Activated CD4-positive, alpha-beta T cell treated with anti-CD3 and anti-CD28 coated beads, Interleukin-2, amount 50 U/mL, for 16 hours (primary cell): ENCODE results near the gene STX8.
A peak's percentile ranks its signal among the peaks of the same experiment; 100 is the strongest.
"Not testable (repeated sequence)": the region's sequence is repeated elsewhere in the genome, so short reads cannot be mapped to it uniquely, and the experiment has no call there.

Experiments used
- DNase-seq: peaks from one replicate; pipeline ENCODE4 v3.0.0-alpha.2; 2020

The STX8 gene

DNA sequence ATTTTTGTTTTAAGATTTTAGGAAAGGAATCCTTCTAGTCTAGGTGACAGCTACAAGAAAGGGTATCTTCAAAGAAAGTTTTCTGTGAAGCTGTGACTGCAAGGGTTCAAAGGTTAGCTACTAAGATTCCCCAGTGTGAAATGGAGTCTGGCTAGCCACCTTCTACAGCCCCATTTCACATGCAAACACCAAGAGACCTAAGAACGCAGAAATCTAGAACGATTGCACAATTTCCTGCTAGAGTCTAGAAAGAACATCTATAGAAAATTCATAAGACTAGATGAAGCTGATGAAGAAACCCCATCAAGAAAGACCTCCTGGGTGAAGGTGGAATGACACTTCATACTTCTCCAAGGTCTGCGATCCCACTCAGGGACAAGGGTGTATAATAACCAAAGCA lies 77.1 kb downstream of the STX8 start:
- no peak for DNase-seq

DNA sequence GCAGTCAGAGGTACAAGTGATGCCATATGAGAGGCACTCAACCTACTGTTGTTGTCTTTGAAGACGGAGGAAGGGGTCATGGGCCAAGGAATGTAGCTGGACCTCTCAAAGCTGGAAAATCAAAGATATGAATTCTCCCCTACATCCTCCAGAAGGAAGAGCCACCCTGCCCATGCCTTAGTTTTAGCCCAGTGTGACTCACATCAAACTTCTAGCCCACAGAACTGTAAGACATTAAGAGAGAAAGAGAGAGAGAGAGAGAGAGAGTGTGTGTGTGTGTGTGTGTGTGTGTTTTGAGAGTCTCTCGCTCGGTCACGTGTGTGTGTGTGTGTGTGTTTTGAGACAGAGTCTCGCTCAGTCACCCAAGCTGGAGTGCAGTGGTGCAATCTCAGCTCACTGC lies 87.1 kb downstream of the STX8 start:
- no peak for DNase-seq

DNA sequence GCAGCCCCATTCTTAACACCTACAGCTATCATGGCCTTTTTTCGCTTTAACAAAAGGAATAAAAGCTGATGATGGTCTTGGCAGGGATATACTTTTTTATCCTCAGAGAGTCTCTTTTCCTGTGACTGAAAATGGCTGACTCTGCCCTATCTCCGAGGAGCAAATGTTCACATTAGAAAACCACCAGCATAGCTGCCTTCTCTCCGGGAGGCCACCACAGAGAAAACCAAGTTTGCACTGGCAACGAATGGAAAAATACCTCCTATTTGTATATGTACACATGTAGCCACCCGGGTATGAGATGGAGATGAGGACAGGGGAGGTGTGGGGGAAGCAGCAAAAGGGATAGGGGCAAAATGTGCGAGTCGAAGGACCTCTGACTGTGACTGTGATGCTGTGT lies 88.2 kb downstream of the STX8 start:
- DNase-seq: no peak

DNA sequence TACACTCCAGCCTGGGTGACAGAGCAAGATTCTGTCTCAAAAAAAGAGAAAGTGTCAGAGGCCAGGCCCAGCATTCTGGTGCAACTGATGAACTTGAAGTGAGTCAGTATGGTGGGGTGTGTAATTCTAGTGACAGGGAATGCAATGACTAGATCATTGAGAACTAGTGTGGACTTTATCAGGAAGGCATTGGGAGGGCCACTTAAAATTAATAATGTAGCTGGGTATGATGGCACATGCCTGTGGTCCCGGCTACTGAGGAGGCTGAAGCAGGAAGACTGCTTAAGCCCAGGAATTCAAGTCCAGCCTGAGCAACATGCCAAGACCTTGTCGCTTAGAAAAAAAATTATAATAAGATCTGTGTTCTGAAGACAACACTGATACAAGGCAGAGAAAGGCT lies 90.8 kb downstream of the STX8 start:
- no peak for DNase-seq

DNA sequence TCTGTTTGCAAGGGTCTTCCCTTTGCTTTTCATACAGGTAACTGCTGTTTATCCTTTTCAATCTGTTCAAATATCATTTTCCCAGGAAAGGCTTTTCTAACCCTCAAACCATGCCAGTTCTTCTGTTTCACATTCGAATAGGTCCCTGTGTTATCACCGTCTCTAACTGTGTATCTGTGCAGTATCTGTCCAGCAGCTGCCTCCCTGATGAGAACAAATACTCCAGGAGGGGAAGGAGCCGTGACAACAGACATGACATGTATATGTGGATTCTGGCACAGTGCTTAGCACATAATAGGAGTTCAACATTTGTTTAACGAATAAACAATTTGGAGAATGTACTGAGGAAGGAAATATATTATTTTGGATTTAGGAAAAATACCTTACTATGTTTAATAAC lies 95.7 kb downstream of the STX8 start:
- DNase-seq: no peak

DNA sequence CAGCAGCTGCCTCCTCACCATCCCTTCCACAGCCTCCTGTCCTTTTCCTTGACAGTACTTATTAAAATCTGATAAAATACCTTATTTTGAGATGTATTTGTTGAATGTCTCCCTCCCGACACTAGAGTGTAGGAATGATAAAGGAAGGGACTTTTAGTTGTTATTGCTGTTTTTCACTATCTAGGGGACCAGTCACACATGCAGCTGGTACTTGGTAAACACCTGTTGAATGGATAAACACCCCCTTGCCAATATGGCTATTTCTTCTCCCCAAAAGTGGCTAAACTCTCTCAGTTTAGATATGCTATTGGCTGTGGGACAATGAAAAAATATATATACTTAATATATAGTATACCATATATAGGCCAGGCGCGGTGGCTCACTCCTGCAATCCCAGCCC lies 96.7 kb downstream of the STX8 start:
- DNase-seq: no peak

DNA sequence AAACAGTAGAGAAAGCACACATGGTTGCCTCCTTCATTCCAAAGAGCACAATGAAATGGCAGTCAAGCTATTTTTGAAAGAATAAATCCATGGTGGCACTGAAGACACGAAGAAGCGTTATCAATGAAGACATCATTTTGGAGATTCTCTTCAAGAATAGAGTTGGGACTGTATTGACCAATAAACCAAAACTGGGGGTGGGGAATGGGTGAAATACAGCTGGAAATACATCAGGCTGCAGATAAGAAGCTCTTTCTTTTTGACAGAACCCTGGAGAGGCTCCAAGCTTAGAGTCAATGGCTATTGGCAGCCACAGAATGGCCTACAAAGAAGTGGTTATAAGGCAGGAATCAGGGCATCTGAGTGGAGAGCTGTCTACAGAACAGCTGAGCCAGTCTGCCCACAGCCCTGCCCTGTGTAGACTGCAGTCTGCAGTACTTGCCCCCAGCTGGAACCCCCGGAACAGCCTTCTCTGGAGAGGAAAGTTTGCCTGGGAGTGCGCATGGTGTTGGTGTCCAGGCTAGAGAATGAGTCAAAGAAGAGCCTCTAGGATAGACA lies 100.4 kb downstream of the STX8 start:
- no peak for DNase-seq

DNA sequence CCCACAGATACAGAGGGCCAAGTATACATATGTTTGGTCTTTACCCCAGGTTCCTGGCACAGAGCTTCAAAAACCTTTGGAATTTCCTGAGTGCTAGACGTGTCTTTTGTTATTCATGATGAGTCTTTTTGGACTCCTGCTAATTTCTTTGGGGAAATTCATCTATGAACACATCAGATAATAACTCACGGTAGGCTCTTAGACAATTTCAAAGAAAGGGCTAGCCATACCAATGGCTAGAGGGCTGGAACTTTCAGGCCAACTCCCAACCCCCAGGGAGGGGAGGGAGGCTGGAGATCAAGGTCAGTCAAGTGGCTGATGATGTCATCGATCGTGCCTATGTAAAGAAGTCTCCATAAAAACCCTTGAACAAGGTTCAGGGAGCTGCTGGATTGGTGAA lies 101.9 kb downstream of the STX8 start:
- DNase-seq: no peak

DNA sequence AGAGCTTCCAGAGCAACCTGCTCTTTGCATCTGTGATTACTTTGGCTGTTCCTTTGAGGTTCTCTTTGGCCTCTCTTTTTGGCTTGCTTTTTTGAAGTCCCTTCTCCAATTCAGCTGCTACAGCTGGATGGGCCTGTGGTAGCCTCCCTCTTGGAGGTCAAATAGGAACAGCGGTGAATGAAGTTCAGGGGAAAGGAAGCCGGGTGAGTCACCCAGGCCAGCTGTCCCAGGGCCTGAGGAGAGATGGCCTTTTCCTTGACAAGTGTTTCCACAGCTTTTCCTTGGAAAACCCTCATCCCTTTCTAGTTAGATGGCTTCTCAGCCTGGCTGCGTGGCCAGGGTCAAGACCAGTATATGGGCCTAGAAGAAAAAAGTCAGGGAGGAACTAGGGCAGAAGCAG lies 103.1 kb downstream of the STX8 start:
- DNase-seq: no peak

DNA sequence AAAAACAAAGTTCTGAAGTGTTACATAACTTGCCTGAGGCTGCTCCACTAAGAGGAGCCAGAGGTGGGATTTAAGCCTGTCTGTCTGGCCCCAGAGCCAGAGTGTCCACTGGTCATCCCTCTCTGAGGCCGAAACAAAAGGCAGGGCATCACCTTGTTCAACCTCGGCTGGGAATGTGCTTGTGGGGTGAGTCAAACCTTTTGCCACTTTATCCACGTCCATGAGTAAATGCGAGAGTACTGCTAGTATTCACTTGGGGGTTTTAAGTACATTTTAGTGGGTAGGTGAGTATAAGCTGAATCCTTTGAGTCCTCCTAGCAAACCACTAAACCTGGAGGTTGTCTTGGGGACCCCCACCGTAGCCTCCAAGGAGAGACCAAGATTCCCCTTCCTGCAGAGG lies 103.5 kb downstream of the STX8 start:
- peak; percentile 33 for DNase-seq

DNA sequence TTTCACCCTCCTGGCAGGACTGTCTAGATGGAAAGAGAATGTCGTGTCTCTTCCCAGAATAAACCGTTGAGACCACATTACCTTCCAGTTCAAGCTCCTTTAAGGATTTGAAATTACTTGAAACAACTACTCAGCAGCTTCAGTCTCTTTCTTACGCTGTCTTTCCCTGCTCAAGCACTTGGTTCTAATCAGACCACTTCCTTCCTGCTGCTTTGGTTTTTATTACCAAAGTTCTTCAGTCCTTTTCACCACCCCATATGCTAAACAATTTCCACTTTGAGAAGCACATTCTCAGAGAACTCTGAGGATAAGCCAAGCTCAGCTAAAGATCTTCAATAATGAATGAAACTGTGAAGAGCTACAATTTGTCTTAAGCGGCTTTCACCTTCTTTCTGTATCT lies 105.4 kb downstream of the STX8 start:
- DNase-seq: peak; percentile 72

DNA sequence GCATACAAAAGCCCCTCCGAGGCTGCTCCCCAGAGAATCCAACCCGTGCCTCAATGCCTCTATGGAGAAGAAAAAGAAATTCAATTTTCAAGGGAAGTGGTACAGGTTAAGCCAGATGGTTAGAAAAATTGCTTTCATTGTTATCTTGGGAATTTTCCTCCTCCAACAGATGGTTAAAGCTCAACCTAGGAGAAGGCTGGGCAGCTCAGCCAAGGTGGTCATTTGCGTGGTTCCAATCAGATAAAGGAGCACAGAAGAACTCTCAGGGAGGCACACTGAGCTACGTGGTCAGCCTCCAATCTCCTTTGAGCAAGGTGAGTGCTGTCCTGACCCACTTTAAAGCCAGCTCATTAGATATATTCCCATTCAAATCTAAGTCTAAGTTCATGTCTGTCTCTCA lies 106.7 kb downstream of the STX8 start:
- no peak for DNase-seq

DNA sequence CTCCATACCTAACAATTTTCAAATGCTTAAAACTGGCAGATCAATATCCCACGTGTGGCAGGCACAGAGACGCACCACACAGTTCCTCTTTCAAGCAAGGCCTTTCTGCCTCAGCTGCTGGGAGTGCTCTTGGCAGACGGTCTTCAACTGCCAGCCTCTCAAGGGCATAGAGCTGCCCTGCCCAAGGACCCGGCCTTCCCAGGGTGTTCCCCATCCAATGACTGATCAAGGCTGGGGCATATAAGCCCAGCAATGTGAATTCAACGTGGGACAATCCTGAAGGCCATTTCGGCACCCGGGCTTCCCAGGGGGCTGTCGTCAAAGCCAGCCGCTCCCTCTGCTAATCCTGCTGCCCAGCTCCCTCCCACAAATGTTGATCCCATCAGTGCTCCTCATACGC lies 107.1 kb downstream of the STX8 start:
- no peak for DNase-seq

DNA sequence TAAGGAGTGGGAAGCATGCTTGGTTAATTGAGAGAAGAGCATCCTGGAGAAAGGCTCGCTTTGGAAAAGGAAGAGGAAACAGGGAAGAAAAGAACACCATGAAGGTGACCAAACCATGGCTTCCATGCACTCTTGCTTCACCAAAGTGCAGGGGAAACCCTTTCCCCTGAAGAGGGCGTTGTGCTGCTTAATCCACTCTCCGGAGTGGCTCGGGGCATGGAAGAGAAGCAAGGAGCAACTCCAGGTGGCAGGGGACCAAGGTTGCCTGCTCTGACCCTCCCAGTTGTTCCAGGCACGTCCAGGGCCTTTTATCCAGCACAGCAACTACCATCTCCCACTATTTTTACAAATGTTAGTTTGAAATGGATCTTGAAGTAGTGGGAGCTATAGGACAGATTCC lies 108.1 kb downstream of the STX8 start:
- no peak for DNase-seq

DNA sequence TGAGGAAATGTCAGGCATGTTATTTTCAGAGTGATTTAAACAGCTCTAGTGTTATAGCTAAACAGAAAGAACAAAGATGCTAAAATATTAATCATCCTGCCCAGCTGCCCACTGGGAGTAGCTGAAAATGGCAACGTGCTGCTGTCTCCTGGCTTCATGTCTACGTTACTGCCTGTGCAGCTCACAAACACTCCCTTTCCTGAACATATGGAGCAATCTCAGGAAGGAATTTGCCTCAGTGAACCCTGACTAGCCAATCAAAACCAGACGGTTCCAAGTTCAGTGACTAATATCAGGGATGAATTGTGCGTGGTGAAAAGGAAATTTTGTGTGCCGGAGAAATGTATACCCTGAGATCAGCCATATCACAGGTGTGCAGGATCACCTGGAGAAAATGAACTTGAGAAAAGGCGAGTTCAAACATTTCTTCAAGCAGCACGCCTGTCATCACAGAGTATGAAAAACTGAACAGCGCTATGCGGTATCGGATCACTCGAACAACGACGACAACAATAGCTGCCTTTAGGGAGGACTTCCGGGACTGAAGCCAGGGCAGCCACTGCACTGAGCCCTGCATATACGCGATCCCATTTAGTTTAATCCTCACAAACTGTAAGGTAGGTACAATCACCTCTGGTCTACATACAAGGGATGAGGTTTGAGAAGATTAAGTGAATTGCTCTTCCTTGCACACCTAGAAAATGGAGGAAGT lies 110.3 kb downstream of the STX8 start:
- DNase-seq: no peak

DNA sequence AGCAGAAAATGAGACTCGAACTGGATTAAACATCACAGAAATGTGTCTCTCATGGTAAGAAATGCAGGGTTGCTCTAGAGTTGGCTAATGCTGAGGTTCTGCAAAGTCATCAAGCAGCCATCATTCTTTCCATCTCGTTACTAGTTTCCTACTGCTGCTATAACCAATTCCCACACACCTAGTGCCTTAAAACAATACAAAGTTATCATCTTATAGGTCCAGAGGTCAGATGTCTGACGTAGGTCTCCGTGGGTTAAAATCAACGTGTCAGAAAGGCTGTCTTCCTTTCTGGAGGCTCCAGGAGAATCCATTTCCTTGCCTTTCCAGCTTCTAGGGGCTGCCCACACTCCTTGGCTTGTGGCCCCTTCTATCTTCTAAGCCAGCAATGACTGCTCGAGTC lies 118.6 kb downstream of the STX8 start:
- DNase-seq: no peak

DNA sequence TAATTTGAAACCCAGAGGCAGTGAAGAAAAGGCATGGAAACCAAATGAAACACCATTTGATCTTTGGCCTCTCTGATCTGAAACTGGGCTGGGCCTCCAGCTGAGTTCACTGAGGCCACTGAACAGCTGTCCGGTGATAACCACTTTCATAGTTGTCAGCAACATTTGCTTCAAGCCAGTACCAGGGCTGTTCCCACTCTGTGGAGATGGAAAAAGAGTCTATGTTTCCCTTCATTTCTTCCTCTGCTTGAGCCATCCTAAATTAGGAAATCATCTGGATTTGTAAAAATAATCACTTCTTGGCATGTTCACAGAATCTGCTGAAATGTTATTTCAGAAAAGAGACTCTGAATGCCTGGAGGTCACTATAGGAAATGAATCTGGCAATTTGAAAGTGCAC lies 119.3 kb downstream of the STX8 start:
- no peak for DNase-seq

DNA sequence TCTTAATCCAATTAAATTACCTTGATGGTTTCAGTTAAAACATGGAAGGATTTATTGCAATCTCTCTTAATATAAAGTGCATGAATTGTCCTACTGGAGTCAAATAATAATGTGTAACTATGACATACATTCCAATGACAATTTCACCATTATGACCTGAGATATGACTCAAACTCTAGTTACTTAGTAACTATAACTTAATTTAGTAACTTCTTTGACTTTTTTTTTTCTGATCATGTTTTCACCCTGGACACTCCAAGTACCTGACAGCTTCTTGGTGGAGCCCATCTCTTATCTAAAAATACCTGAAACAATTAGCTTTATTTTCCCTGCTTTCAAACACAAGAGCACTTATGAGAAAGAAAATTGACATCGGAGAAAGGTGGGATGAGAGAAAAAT lies 123.7 kb downstream of the STX8 start:
- no peak for DNase-seq

DNA sequence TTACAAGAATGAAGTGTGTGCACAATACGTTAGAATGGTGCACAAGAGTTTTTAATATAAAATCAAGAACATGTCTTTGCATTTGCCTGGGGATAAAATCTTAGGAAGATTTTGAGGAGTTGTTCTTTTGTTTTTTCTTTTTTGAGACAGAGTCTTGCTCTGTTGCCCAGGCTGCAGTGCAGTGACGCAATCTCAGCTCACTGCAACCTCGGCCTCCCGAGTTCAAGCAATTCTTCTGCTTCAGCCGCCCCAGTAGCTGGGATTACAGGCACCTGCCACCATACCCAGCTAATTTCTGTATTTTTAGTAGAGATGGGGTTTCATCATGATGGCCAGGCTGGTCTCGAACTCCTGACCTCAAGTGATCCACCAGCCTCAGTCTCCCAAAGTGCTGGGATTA lies 128.3 kb downstream of the STX8 start:
- DNase-seq: not testable (repeated sequence)

DNA sequence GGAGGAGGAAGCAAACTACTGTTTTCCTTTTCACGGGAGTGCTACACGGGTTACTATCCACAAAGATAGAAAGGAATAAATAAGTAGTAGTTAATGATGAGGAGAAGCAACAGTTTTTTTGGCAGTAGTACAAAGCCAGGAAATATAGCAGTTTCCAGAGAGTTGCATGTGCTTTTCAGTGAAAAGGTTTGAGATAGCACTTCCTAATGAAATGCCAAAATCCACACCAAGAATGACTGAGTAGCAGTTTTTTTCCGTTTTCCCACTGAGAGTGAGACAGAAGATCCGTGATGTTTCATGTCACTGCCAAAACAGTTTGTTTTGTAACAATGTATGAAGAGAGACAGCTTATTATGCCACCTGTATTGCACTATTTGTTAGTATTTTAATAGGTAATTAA lies 129.1 kb downstream of the STX8 start:
- no peak for DNase-seq

DNA sequence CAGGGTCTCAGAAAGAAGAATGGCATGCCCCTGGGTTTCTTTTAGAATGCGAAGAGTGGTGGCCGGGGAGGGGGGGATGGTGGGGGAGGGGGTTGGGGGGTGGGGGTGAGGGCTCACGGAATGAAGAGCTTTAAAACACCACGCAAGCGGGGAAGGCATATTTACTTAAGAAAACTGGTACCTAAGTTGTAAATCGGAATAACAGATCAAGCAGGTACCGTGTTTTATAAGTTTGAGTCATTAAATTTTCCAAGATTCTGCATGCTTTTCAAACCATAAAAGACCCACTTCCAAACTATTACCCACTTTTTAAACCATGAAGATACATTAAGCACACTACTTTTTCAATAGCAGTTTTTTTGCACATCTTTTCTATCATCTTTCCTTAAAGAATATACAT lies 130.2 kb downstream of the STX8 start:
- DNase-seq: no peak

DNA sequence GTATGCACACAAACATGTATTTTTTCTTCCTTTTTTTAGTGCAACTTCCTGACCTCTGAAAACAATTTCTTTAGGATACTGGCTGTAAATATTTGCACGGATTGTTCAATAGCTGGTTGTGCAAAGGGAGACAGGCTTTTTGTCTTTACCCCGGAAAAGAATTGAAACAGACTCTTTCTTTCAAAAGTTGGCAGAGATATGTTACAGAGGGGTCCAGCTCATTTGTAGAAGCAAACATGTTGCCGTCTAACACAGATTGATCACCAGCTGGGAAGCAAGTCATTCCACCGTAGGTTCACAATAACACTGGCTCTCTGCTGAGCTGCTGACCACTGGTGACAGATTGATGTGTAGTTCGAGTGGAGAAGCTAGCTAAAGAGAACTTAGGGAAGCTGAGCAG lies 130.9 kb downstream of the STX8 start:
- no peak for DNase-seq

DNA sequence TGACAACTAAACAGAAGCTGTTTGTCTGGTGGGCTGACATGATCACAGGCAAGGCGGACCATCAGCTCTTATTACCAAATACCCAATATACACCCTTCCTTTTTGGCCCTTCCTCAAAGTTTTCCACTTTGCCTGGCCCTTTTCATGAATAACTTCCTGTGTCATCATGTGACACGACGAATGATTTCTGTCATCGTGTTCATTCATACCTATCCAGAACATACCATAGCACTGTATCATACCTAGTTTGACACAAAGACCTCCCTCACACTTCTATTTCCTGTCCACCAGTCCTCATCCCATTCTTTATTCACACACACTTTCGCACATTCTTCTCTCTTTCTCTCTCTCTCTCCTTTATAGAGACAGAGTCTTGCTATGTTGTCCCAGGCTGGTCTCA lies 131.8 kb downstream of the STX8 start:
- DNase-seq: no peak

DNA sequence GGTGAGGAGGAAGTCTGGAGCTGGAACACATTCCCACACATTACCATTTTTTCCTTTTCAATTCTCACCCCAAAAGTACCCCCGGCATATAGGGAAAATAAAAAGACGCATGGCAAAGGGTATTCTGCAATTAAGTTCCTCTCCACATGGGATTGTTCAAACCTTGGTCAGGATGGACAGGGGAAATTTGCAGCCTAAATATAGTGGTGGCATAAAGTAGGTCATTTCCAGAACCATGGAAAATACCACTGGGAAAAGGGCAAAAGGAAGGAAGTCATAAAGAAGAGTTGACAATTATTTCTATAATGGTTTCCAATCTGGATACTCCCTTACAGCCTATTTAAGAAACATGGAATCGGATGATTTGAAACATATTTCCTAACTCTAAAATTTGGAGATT lies 135.8 kb downstream of the STX8 start:
- DNase-seq: no peak

DNA sequence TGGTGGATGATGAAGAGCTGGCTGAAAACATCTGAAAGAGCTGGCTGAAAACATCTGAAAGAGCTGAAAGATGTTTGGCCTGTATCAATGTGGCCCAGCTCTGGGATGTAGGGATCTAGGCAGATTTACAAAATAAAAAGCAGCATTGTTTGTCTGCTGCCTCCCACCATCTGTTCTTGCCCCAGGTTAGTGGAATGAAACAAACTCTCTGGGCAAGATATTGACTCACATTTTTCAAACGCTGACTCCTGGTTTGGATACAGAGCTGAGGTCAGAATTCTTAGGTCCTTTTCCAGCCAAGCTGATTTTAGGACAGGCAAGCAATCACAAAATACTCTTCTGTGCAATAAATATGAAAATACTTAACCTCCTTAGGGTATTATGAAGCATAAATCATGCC lies 139.0 kb downstream of the STX8 start:
- no peak for DNase-seq
